GM21576 (cell line): Measurements from ENCODE around the gene STEAP1B.
"Not testable (repeated sequence)": the region's sequence is repeated elsewhere in the genome, so short reads cannot be mapped to it uniquely, and the experiment has no call there.

Experiments
- ATAC-seq: cut with Tn5 transposase; IDR thresholded peaks from one replicate; pipeline ENCODE4 v1.9.1; 2021; ENCODE audit warnings: mild to moderate bottlenecking, moderate library complexity; ENCODE audit not compliant: unreplicated experiment

STEAP1B gene

GRCh38 chr7:22433710-22434460 lies 66.1 kb downstream of the STEAP1B start:
- no peak for ATAC-seq

GRCh38 chr7:22433165-22433700 lies 66.8 kb downstream of the STEAP1B start:
- ATAC-seq, result not testable (repeated sequence)

- ATAC-seq, result no peak
Observed at GRCh38 chr7:22432203-22432718, 67.7 kb downstream of the STEAP1B start.

- no peak for ATAC-seq
Observed at GRCh38 chr7:22430457-22430856, 69.5 kb downstream of the STEAP1B start.

GRCh38 chr7:22429386-22429785 lies 70.6 kb downstream of the STEAP1B start:
- no peak for ATAC-seq

GRCh38 chr7:22427855-22428254 lies 72.1 kb downstream of the STEAP1B start:
- no peak for ATAC-seq

GRCh38 chr7:22427104-22427503 lies 72.9 kb downstream of the STEAP1B start:
- ATAC-seq, result no peak

GRCh38 chr7:22426463-22427094 lies 73.4 kb downstream of the STEAP1B start:
- ATAC-seq, result no peak

- no peak for ATAC-seq
Observed at GRCh38 chr7:22425361-22425760, 74.6 kb downstream of the STEAP1B start.

GRCh38 chr7:22422831-22423615 lies 77.0 kb downstream of the STEAP1B start:
- ATAC-seq, result no peak

GRCh38 chr7:22420973-22421635 lies 78.9 kb downstream of the STEAP1B start:
- ATAC-seq, result no peak

- ATAC-seq, result no peak
Observed at GRCh38 chr7:22420008-22420407, 80.0 kb downstream of the STEAP1B start.

- ATAC-seq, result no peak
Observed at GRCh38 chr7:22419488-22419887, 80.5 kb downstream of the STEAP1B start.

- no peak for ATAC-seq
Observed at GRCh38 chr7:22418251-22419046, 81.5 kb downstream of the STEAP1B start.

GRCh38 chr7:22417841-22418240 lies 82.1 kb downstream of the STEAP1B start:
- no peak for ATAC-seq

GRCh38 chr7:22417349-22417748 lies 82.6 kb downstream of the STEAP1B start:
- ATAC-seq, result no peak

- no peak for ATAC-seq
Observed at GRCh38 chr7:22414424-22414823, 85.6 kb downstream of the STEAP1B start.

- no peak for ATAC-seq
Observed at GRCh38 chr7:22413211-22413610, 86.8 kb downstream of the STEAP1B start.

- ATAC-seq, result no peak
Observed at GRCh38 chr7:22411977-22412693, 87.9 kb downstream of the STEAP1B start.
